GM06990 (cell line): ENCODE data around the gene PALD1.

Experiments used
- DNase-seq: peaks from one replicate; pipeline ENCODE4 v3.0.0-alpha.2; 2011; ENCODE audit not compliant: insufficient read length; ENCODE audit errors: extremely low read depth
- H3K27me3 ChIP-seq: replicated peaks from 2 replicates; pipeline ENCODE4 v1.6.0; 2011; ENCODE audit warnings: low read length; ENCODE audit not compliant: control insufficient read depth, insufficient read depth
- H3K36me3 ChIP-seq: 2 replicates; pipeline ENCODE4 v1.5.1; 2011; ENCODE audit warnings: low read length; ENCODE audit not compliant: control insufficient read depth, insufficient read depth
- H3K4me3 ChIP-seq: replicated peaks from 2 replicates; pipeline ENCODE4 v1.5.1; 2011; ENCODE audit warnings: low read depth, mild to moderate bottlenecking, control low read depth, low read length
- CTCF ChIP-seq: IDR thresholded peaks from 2 replicates; pipeline ENCODE4 v1.5.1; 2011; ENCODE audit warnings: low read length, control low read depth, mild to moderate bottlenecking, inconsistent platforms; ENCODE audit not compliant: insufficient read depth, poor library complexity, severe bottlenecking

PALD1 gene

GRCh38 chr10:70555371-70555770 lies 76.8 kb downstream of the PALD1 start:
- Histone ChIP-seq H3K27me3 (no peaks in the 10 kb centered on the region), H3K36me3 (no peaks in the 10 kb centered on the region), H3K4me3 (no peak overlapping the region)
- no peak for DNase-seq
- no peak for TF ChIP-seq CTCF

DNA sequence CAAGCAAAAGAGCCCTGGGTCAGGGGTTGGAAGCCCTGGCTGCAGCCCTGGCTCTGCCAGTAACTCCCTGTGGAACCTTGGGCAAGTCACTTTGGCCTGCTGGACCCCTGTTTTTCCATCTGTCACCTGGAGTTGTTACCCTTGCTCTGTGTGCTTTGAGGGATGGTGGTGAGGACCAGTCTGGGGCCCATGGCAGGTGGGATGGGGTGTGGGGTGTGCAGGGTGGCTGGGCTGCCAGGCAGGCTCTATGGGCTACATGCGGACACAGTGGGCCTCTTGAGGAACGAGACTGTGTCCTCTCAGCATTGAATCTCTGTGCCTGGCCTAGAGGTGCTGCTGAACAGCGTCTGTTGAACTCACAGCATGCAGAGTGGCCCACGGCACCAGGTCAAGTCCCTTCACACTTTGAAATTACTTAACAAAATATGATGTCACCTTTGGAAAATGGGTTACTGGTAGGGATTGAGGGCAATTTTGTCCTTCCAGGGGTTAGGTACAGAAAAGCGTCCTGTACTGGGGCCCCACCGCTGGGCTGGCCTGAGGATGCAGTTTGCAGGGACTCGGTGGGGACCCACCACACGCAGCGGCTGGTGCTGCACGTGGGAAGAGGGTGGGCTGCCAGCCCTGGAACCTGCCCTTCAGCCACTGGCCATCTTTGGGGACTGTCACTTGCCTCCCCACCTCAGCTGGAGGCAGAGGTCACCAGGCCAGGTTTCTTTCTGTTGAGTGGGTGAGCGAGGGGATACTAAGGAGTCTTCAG lies 78.7 kb downstream of the PALD1 start:
- H3K4me3 ChIP-seq: no peak overlapping the region
- TF ChIP-seq CTCF: no peak
- H3K36me3 ChIP-seq: no peaks in the 10 kb centered on the region
- DNase-seq: no peak
- no peaks in the 10 kb centered on the region for H3K27me3 ChIP-seq

DNA sequence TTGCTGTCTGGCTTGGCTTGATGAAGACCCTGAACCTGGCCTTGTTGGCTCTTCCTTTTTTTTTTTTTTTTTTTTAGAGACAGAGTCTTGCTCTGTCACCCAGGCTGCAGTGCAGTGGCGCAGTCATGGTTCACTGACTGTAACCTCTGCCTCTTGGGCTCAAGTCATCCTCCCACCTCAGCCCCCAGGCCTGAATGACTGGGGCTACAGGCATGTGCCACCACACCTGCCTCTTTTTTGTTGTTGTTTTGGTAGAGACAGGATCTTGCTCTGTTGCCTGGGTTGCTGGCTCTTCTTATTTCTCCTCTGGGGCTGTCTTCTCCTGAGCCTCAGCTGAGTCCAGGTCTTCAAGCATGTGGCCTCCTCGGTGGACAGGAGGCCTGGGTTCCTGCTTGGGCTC lies 79.3 kb downstream of the PALD1 start:
- no peak for TF ChIP-seq CTCF

GRCh38 chr10:70558295-70558694 lies 79.7 kb downstream of the PALD1 start:
- H3K36me3 ChIP-seq: no peaks in the 10 kb centered on the region
- DNase-seq: no peak
- H3K27me3 ChIP-seq: no peaks in the 10 kb centered on the region
- TF ChIP-seq CTCF: no peak
- no peak overlapping the region for H3K4me3 ChIP-seq

More for the DNA sequence above, 79.3 kb downstream of the PALD1 start:
- Histone ChIP-seq H3K27me3 (no peaks in the 10 kb centered on the region), H3K4me3 (no peak overlapping the region), H3K36me3 (no peaks in the 10 kb centered on the region)
- DNase-seq: no peak

DNA sequence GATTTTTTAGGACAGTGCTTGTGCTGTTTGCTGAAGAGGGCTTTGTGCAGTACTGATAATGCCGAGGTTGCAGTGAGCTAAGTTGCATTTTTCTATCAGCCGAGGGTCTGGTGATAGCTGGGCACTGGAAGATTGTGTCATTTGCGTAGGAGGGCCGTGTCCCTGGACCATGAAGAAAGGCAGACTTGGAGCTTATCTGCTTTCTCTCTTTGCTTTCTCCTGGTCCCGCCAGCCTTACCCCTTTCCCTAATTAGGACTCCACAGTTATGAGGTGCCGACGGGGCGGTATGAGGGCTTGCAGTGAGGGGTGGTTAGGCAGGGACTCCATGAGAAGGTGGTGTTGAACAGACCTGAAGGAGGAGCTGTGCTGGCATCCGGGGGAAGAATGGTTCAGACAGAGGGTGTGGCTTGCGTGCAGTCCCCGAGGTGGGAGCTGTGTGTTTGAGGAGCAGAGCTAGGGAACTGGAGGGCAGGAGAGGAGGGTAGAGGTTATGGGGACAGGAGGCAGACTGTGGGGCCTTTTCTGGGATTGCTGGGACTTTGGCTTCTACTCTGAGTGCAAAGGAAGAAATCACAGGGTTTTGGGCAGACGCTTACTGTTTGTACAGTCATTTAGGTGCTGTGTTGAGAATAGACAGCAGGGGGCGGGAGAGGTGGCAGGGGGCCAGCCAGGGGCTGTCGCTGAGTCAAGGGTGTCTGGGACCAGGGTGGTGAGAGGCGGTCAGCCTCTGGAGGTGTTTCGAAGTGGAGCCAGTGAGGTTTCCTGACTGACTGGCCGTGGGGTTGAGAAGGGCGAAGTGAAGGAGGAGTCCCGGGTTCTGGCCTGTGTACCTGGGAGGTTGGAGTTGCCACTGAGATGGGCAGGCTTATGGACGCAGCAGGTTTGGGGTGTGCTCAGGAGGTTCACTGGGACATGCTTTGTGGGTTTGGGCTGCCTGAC lies 80.6 kb downstream of the PALD1 start:
- TF ChIP-seq CTCF: peak; percentile 68
- DNase-seq: peak; percentile 56
- no peaks in the 10 kb centered on the region for H3K27me3 ChIP-seq
- H3K4me3 ChIP-seq: peak overlapping the region; percentile 50
- no peaks in the 10 kb centered on the region for H3K36me3 ChIP-seq
